Osteoblast (primary cell): Measurements from ENCODE around the gene FLT3. TPM values are rescaled to one million over a fixed set of nuclear protein-coding genes. Genes with fewer than 3 reads are reported as not detected.

Source experiments
- DNase-seq: peaks from one replicate; pipeline ENCODE4 v3.0.0; 2011; ENCODE audit warnings: low spot score, mixed read lengths; ENCODE audit not compliant: insufficient read length; ENCODE audit errors: missing footprints
- H2AFZ ChIP-seq: 2 replicates; pipeline ENCODE4 v1.6.0; 2011; ENCODE audit warnings: mild to moderate bottlenecking, low read length
- H3K27ac ChIP-seq: 2 replicates; pipeline ENCODE4 v1.5.1; 2011; ENCODE audit warnings: mild to moderate bottlenecking, low read depth, low read length, moderate library complexity
- H3K27me3 ChIP-seq: 2 replicates; pipeline ENCODE4 v1.6.0; 2012; ENCODE audit warnings: mild to moderate bottlenecking, control low read depth, inconsistent platforms, low read length, moderate library complexity; ENCODE audit not compliant: insufficient read depth
- H3K36me3 ChIP-seq: 2 replicates; pipeline ENCODE4 v1.5.1; 2011; ENCODE audit warnings: mild to moderate bottlenecking, low read length, control low read depth, moderate library complexity; ENCODE audit not compliant: insufficient read depth
- H3K4me1 ChIP-seq: 2 replicates; pipeline ENCODE4 v1.5.1; 2011; ENCODE audit warnings: mild to moderate bottlenecking, low read length, control low read depth, moderate library complexity; ENCODE audit not compliant: insufficient read depth
- H3K4me2 ChIP-seq: 2 replicates; pipeline ENCODE4 v1.6.0; 2011; ENCODE audit warnings: mild to moderate bottlenecking, low read length; ENCODE audit not compliant: insufficient read depth
- H3K4me3 ChIP-seq: fragments of 200-600 bp; sonication (generic); 3 replicates; pipeline ENCODE4 v1.5.1; 2012; ENCODE audit warnings: mild to moderate bottlenecking, low read length, inconsistent platforms; ENCODE audit not compliant: insufficient read depth
- H3K79me2 ChIP-seq: 2 replicates; pipeline ENCODE4 v1.6.0; 2012; ENCODE audit warnings: mild to moderate bottlenecking, low read length, control low read depth, inconsistent platforms; ENCODE audit not compliant: insufficient read depth
- H3K9me3 ChIP-seq: 2 replicates; pipeline ENCODE4 v1.5.1; 2011; ENCODE audit warnings: low read depth, low read length, control low read depth
- H4K20me1 ChIP-seq: 2 replicates; pipeline ENCODE4 v1.6.0; 2012; ENCODE audit warnings: mild to moderate bottlenecking, low read length, control low read depth; ENCODE audit not compliant: insufficient read depth
- CTCF ChIP-seq: IDR thresholded peaks from 2 replicates; pipeline ENCODE4 v1.5.1; 2011; ENCODE audit warnings: mild to moderate bottlenecking, low read depth, low read length, moderate library complexity; ENCODE audit errors: extremely low read depth
- total RNA-seq: library from RNA; depleted of rRNA; stranded (reverse); fragments of >200 nt; gene quantifications from 2 replicates; pipeline ENCODE4 v1.2.3, GENCODE V29; 2012

The FLT3 gene
- total RNA-seq, 1 donor: not detected

- TF ChIP-seq CTCF: no peak
- no peak overlapping the region for H3K27ac ChIP-seq
- no peaks in the 10 kb centered on the region for H3K4me1 ChIP-seq
- no peaks in the 10 kb centered on the region for H3K9me3 ChIP-seq
- no peak overlapping the region for H2AFZ ChIP-seq
- peaks cover 3% of the 10 kb centered on the region for H4K20me1 ChIP-seq
- no peaks in the 10 kb centered on the region for H3K79me2 ChIP-seq
- peaks cover 97% of the 10 kb centered on the region for H3K27me3 ChIP-seq
- peak; percentile 62 for DNase-seq
- H3K4me2 ChIP-seq: no peak overlapping the region
- H3K4me3 ChIP-seq: no peak overlapping the region
- no peaks in the 10 kb centered on the region for H3K36me3 ChIP-seq
These were observed 123.8 kb downstream of the FLT3 start for GRCh38 chr13:27976362-27977091.

- no peak for TF ChIP-seq CTCF
- H4K20me1 ChIP-seq: peaks cover 3% of the 10 kb centered on the region
- H3K79me2 ChIP-seq: no peaks in the 10 kb centered on the region
- H2AFZ ChIP-seq: no peak overlapping the region
- no peaks in the 10 kb centered on the region for H3K9me3 ChIP-seq
- no peak overlapping the region for H3K27ac ChIP-seq
- no peaks in the 10 kb centered on the region for H3K36me3 ChIP-seq
- no peak overlapping the region for H3K4me3 ChIP-seq
- H3K4me1 ChIP-seq: no peaks in the 10 kb centered on the region
- H3K4me2 ChIP-seq: no peak overlapping the region
- peak; percentile 63 for DNase-seq
- peaks cover 97% of the 10 kb centered on the region for H3K27me3 ChIP-seq
These were observed 124.6 kb downstream of the FLT3 start for GRCh38 chr13:27975564-27976361.

- Histone ChIP-seq H3K9me3 (no peaks in the 10 kb centered on the region), H3K4me1 (no peaks in the 10 kb centered on the region), H4K20me1 (no peaks in the 10 kb centered on the region), H3K36me3 (no peaks in the 10 kb centered on the region), H3K4me3 (no peak overlapping the region), H3K27ac (no peak overlapping the region), H3K4me2 (no peak overlapping the region), H3K27me3 (peaks cover 97% of the 10 kb centered on the region), H3K79me2 (no peaks in the 10 kb centered on the region), H2AFZ (no peak overlapping the region)
- peak; percentile 76 for DNase-seq
- TF ChIP-seq CTCF: no peak
These were observed 126.3 kb downstream of the FLT3 start for GRCh38 chr13:27973961-27974662.

- Histone ChIP-seq H3K4me3 (no peak overlapping the region), H3K27me3 (peaks cover 98% of the 10 kb centered on the region), H2AFZ (no peak overlapping the region), H3K27ac (no peak overlapping the region), H3K9me3 (no peaks in the 10 kb centered on the region), H3K36me3 (no peaks in the 10 kb centered on the region), H4K20me1 (no peaks in the 10 kb centered on the region), H3K4me1 (no peaks in the 10 kb centered on the region), H3K4me2 (no peak overlapping the region), H3K79me2 (no peaks in the 10 kb centered on the region)
- DNase-seq: peak; percentile 55
- TF ChIP-seq CTCF: no peak
These were observed 127.1 kb downstream of the FLT3 start for GRCh38 chr13:27973291-27973690.
